IPS-18c (cell line): ENCODE data around the gene MSRB3.

ENCODE experiments used
- H3K4me3 ChIP-seq: 2 replicates; pipeline ENCODE4 v1.7.0; 2013; ENCODE audit warnings: low read depth, mild to moderate bottlenecking, low read length, moderate library complexity; ENCODE audit not compliant: insufficient read depth
- H3K9me3 ChIP-seq: one replicate; pipeline ENCODE4 v1.6.1; 2013; ENCODE audit warnings: mild to moderate bottlenecking, low read length, moderate library complexity; ENCODE audit not compliant: control insufficient read depth, insufficient read depth

MSRB3 gene

DNA sequence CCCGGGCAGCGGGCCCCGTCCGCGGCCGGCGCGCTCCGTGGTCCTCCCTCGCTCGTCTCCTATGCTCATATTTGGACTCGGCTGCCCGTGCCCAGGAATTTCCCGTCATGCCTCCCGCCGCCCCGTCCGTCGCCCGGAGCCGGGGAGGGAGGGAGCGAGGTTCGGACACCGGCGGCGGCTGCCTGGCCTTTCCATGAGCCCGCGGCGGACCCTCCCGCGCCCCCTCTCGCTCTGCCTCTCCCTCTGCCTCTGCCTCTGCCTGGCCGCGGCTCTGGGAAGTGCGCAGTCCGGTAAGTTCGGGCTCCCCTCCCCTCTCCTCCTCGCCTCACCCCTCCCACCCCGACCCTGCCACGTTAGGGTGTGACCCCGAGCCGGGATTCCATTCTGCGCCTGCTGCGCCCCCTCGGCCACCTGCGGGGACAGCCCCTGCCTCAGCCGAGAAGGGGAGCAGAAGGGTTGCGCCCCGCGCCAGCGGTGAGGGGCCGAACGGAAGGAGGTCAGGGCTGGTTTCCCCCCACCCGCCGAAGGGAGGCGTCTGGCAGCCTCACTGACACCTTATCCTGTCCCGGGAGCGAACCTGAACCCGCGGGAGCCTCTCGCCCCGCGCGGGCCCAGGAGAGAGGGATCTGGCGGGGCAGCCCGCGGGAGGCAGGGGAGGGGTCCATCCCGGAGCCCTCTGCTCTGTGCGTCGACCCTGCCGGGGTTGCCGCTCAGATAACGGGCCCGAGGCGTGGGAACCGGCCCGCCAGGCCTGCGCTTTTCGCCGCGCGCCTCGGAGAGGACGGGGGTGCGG is at the start of gene MSRB3:
Gene MSRB3, plus strand, starts transcription at position 108 of the 793 bp plus-strand sequence. CDS start 29,897 bp downstream, outside the sequence.
- H3K9me3 ChIP-seq = no peaks in the 10 kb centered on the region
- H3K4me3 ChIP-seq = peak within 1 kb of the TSS; percentile 55

DNA sequence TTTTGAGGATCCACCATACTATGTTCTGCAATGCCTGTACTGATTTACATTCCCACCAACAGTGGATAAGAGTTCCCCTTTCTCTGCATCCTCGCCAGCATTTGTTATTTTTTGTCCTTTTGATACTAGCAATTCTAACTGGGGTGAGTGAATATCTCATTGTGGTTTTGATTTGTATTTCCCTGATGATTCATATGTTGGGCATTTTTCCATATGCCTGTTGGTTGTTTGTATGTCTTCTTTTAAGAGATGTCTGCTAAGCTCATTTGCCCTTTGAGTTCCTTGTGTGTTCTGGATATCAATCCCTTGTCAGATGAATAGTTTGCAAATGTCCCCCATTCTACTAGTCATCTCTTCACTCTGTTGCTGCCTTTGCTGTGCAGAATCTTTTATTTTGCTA is 49.0 kb upstream of the MSRB3 start:
- Histone ChIP-seq H3K4me3 (no peak overlapping the region), H3K9me3 (no peaks in the 10 kb centered on the region)

DNA sequence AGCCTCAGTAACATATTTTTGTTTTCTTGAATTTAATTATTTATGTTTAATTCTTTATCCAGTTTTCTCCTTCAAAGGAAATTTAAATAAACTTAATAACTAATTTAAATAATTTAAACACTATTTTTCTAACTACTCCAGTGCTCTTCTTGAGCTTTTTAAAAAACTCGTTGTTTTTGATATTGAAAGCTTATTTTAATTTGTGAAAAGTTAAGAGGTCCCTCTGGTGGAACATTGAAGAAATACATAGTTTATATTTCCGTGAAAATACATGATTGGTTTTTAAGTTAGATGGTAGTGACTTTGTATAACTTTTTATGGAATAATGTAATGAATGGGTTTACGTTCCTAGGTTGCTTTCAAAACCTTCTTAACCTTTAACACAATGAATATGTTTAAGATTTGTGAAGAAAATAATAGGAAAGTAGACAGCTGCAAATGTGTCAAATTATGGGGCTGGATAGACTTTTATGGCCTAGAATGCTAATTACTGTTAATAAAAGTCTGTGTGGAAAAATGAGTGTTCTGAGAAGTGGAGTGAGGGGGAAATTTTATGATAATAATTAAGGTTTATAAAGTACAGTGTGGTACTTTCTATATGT is 45.9 kb upstream of the MSRB3 start:
- no peaks in the 10 kb centered on the region for H3K9me3 ChIP-seq
- H3K4me3 ChIP-seq = no peak overlapping the region

DNA sequence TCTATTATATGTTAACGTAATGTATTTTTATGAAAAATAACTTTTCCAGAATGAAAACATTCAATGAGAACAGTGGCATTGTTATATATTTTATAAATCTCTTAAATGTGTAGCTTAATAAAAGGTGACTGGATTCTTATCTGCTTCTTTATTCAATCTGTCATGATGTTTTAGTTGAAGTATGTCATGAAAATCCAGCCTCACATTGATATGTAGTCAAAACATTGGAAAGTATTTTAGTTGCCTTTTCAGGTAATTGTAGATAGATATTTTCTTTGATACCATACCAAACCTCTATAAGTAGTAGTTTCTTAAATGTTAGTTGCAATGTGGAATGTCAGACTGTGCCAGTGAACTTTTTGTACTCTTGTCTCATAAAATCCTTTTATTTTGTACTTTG is 41.3 kb upstream of the MSRB3 start:
- H3K9me3 ChIP-seq = no peaks in the 10 kb centered on the region

DNA sequence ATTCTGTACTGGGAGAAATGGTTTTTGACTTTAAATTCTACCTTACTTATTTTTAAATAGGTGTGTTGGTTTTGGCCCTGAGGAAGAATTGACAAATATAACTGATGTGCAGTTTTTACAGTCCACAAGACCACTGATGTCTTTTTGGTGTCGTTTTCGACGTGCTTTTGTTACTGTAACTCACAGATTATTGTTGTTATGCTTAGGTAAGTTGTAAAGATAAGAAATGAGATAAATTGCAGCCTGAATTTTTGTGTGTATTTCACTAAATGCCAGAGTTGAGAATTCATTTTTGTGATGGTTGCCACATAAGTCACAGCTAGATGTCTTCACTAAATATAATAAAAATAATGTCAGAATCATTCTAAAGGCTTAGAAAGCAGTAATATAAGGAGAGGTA is 39.9 kb upstream of the MSRB3 start:
- Histone ChIP-seq H3K4me3 (no peak overlapping the region), H3K9me3 (no peaks in the 10 kb centered on the region)

More for the DNA sequence above, 41.3 kb upstream of the MSRB3 start:
- H3K4me3 ChIP-seq = no peak overlapping the region

DNA sequence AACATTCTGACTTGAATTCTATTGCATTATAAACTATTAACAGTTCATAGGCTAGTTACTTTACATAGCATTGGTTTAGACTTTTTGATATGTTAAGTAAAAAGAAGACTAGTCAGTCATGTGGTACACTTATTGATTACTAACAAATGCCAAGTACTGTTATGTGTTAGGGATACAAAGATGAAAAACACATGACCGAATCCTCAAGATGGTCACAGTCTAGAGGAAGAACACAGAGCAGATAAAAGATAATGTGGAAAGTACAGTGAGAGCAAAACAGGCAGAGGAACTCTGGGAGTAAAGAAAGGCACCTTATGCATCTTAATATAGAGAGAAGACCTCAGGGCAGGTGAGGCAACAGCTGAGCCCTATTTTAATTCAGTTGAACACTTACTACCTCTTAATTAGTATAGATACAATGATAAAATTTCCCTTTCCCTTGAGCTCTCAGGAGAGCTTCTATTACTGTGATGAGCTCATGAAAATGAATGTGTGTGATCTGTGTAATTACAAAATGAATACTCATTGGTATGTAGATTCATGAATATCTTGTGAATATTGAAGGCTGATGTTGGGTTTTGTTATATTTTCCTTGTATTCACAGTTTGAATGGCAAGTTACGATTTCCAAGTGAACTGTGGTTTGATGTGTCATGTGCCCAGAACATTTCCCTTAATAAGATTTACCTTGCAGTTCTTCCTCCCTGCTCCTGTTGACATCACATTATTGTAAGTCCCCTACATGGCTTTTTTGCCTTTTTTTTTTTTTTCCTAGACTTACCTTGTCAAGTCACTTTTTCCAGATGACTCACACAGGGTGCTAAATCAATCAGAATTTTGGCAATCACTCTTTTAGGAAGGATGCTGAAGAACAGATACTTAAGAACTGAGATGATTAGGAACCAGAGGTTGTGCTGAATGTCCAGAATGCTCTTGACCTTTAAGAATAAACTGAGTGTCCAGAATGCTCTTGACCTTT is 29.5 kb upstream of the MSRB3 start:
- no peaks in the 10 kb centered on the region for H3K9me3 ChIP-seq
- H3K4me3 ChIP-seq = no peak overlapping the region

DNA sequence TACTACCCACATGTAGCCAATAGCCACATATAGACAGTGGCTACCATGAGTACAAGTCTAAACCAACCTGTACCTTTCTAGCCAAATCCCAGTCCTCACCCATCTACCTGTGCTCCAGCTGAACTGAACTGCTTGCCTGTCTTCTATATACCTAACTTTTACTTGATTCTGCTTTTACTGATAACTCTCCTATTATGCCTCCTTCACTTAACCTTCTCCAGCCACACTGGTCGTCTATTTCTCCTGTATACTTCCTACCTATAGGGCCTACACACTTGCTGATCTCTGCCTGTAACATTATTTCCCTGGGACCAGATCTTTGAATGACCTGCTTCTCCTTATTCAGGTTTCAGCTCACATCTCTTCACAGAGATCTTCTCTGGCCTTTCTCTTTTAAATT is 26.0 kb upstream of the MSRB3 start:
- H3K9me3 ChIP-seq = no peaks in the 10 kb centered on the region
- no peak overlapping the region for H3K4me3 ChIP-seq

DNA sequence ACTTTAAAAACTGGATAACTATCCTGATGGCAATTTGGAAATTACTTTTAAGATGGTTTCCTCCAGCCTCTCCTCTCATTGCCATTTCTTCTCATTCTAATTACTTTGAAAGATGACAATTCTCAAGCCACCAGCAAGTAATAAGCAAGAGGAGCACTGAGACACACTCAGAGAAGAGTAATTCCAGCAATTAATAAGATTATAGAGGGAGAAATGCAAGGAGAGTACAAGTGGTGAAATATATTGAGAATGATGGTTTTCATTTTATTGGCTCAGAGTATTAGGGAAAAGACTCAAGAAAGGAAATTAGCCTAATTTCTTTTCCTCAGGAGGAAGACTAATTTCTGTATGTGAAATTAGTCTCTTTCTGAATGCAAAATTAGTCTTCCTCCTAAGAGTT is 20.5 kb upstream of the MSRB3 start:
- H3K4me3 ChIP-seq = no peak overlapping the region
- H3K9me3 ChIP-seq = no peaks in the 10 kb centered on the region

DNA sequence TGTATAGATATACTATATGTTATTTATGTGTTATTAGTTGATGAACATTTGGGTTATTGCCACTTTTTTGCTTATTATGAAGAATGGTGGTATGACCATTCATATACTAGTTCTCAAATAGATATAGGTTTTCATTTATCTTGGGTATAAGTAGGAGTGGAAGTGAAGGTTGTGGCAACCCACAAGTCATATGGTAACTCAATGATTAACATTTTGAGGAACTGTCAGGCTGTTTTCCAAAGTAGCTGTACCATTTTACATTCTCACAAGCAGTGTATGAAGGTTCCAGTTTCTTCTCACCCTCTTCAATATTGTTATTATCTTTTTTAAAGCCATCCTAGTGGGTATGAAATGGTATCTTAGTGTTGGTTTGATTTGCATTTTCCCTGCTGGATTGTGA is 19.0 kb upstream of the MSRB3 start:
- Histone ChIP-seq H3K9me3 (no peaks in the 10 kb centered on the region), H3K4me3 (no peak overlapping the region)

DNA sequence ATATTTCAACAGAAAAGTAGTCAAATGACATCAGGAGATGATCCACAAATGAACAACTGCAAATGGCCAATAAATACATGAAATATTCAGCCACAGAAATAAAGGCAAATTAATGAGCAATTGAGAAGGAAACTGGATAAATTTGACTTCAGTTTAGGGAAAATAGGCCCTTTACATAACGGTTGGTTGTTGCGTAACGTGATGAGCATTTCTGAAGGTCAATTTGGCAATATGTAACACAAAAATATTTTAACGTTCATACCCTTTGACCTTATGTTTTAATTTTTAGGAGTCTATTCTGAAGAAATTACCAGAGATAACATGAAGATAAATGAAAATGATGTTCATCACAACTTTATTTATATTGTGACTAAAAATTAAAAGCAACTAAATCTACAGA is 14.7 kb upstream of the MSRB3 start:
- Histone ChIP-seq H3K4me3 (no peak overlapping the region), H3K9me3 (no peaks in the 10 kb centered on the region)

DNA sequence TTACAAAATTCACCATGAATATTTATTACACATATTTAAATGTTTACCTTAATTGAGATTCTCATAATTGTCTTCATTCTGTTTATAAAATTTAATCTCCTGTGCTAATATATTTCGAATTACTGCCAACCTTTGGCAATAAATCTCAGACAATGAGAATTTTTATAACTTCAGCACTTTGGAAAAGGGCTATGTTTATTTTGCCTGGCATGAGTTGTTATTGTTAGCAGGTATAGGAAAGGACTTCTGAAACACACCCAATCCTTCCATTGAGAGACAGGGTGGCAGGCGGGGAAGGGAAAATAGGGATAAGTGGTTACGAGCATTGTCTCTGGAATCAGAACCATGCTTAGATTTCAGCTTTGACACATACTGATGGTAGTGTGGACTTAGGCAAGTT is 12.1 kb upstream of the MSRB3 start:
- Histone ChIP-seq H3K9me3 (no peaks in the 10 kb centered on the region), H3K4me3 (no peak overlapping the region)

DNA sequence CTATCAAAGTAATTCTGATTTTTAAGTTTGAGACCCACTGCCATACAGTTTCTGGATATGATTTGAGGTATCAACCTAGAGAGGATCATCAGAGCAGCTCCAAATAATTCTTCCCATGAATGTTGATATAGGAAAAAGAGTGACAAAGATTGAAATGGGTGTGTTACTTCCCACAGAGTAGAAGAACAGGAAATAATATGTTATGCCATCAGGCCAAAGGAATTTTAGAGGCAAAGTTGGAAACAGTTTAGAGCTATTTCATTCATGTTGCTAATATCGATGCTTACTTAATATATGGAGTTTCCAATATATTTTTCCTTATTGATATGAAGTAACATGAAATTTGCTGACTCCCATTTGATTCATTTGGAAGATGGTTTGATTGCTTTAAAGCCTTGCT is 8.9 kb upstream of the MSRB3 start:
- no peaks in the 10 kb centered on the region for H3K9me3 ChIP-seq
- H3K4me3 ChIP-seq = no peak overlapping the region

DNA sequence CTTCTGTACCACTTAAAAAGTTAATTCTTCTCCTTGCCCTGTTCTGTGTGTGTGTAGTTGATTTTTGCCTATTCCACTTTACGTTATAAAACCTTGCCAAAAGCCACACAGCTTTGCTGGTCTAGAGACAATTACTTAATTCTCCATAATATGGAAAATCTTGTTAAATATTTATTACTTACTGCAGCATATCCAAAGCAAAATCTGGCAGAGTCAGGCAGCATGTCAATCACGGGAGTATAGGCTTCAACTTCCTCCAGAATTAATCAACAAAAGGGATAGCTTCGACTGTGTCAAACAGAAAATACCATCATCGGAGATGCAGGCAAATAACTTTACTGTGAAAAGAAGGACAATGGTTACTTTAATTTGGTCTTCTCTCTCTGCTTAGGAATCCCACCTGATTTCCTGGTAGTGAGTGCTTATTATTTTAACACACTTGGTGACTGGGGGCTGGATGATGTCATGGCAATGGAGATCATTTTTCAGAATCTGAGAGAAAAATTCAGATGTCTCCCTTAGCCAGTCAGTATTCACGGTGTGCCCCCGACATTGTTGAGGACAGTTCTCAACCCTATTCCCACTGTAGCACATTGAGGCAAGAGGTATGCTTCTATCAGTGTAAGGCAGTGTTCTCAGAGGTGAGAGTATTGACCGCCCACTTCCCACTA is 3.7 kb upstream of the MSRB3 start:
- H3K4me3 ChIP-seq = no peak overlapping the region

DNA sequence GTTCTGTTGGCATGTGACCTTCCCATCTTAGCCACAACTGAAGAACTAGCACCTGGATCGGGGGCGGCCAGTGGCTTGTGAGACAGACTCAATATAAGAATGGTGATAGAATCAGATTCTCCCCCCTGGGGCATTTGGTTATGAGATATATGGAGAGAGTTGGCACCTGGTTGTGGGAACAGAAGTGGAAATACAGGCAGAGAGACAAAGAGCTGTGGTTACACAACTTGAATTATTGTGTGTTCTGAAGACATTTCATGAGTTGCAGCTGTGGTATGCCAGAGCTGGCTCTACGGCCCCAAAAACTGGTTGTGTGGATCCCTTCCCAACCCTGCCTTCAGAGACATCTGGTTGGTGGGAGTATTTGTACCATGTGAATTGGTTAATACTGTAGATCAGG is 2.9 kb upstream of the MSRB3 start:
- Histone ChIP-seq H3K4me3 (no peak overlapping the region), H3K9me3 (no peaks in the 10 kb centered on the region)

More for the DNA sequence above, 3.7 kb upstream of the MSRB3 start:
- no peaks in the 10 kb centered on the region for H3K9me3 ChIP-seq

DNA sequence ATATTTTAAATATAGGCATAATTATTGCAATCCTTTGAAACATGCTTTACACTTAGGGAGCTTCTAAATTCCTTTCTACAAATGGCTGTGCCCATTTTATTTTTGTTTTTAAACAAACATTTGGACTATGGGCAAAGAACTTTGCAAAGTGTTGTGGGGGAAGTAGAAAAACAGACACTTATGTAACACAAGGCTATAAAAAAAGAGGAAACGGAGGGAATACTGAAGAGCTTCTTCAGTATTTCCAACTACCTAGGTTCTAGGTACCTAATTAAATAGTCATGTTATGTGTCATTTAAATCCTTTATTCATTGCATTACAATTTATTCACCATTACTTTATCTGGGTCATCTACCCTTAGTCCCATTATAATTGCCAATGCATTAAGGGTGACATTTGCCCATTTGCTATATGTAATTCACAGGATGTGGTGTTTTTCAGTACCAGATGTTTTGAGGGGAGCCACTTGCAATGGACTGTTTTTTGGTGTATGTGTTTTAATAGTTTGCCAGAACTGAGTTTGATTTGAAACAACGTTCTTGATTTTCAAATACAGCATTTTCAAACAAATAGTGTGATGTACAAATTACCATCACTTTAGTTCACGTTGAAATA is 1.5 kb upstream of the MSRB3 start:
- H3K4me3 ChIP-seq = no peak overlapping the region
- no peaks in the 10 kb centered on the region for H3K9me3 ChIP-seq

DNA sequence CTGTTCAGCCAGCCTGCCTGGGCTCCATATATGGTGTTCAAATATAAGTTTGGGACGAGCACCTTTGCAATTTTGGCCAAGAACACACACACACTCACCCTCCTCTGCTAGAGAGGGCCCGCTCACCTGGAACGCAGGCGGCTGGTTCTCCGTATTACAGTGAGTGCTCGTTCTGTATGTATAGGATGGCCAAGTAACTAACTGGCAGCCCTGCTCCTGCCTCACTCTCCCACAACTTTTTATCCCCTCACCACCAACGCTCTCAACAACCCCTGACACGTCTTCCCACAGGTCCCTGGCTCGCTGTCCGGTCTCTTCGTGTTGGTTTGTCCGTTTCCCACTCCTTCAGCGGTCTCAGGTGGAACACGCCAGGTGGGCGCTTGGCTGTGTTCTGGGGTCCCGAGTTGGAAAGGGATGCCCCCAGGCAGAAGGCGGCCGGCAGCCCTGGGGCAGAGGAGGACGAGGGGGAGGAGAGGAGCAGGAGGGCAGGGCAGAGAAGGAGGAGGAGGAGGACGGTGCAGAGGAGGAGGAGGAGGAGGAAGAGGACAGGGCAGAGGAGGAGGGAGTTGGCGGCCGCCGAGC is 398 bp upstream of the MSRB3 start:
- Histone ChIP-seq H3K9me3 (no peaks in the 10 kb centered on the region), H3K4me3 (peak overlapping the region; percentile 55)
